ENCODE data around the gene NRIP1. TPM values are rescaled to one million over a fixed set of nuclear protein-coding genes. Genes with fewer than 3 reads are reported as not detected.

The NRIP1 gene
- total and polyA plus RNA-seq, 9 of the 15 experiments (the other 6 are each of a cell fraction or from before 2014, with no cell fraction given) = 4.3 to 42.8 (median 19.6) TPM

DNA sequence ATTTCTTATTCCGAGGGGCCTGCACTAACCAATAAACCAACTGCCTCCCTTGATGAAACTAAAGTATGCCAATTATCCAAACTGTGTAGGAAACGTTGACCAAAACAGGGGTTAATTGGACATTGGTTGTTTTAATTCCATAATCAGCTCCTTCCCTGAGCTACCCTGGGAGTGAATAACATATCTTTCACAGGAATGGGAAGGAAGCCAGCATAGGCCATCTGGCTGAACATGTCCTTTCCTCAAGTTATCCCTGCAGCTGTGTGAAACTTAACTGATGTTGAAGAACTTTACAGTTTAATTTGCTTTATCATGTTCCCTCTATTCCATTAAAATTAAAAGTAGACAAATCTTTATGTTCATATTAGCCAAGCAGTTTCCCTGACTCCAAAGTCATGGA, 75.4 kb downstream of the NRIP1 start:
- no TSS peak for BruUV-seq (replicated peaks)
- CTCF ChIA-PET (ENCODE audit: low intra/inter-chr PET ratio) = no interaction called here
- TF ChIP-seq, protein P1, sequence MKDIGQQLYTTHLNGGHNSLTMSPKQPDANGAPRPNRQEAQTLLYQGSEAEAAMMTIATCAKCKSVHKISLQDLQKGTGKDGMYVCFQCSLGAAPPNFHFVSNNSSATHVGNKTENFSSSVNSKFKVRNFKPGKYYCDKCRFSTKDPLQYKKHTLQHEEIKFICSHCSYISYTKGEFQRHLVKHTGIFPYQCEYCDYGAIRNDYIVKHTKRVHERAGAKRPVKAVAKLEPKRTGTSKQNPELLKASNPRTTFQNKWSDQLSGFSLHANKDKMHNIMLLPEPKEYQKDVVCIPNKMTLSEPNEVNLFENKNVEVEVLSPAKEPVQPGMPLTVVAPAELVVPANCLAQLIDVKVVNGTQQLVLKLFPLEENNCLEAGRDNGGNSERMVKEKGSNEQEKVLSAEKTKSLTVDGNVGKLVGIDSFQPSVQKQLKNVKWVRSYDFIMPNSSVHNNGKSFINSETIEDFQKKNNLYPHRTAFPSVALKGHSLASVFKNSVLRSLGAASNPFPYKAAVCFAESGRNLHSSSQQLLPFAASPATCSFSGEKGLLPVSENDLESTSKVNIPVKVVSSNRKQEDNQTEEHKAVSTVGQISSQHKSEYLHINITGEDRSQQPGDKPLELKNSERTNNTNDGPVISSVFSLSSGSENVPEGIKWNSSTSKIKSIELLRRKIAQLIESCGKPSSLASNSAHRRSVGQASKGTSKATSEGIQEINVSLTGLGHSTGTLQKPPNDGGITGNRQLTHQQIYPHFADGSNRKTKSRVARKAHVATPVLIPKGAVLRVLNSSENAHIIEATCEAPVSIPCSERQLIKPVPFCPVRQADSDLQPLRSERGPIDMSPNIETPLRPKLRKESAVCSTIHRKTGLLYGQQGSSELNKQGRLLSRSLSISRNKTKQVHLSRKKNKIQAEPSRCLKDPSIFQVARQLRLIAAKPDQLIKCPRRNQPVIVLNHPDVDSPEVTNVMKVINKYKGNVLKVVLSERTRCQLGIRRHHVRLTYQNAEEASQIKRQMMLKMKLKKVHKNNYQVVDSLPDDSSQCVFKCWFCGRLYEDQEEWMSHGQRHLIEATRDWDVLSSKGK (CRISPR knock-in tag; IDR thresholded peaks at IDR 0.05) = no peak
- TF ChIP-seq ZNF274 (IDR thresholded peaks at IDR 0.05; ENCODE audit: borderline replicate concordance, low read depth, low read length) = no peak
- TF ChIP-seq E2F5 (CRISPR knock-in tag; IDR thresholded peaks at IDR 0.05) = no peak
- TF ChIP-seq, protein P2, sequence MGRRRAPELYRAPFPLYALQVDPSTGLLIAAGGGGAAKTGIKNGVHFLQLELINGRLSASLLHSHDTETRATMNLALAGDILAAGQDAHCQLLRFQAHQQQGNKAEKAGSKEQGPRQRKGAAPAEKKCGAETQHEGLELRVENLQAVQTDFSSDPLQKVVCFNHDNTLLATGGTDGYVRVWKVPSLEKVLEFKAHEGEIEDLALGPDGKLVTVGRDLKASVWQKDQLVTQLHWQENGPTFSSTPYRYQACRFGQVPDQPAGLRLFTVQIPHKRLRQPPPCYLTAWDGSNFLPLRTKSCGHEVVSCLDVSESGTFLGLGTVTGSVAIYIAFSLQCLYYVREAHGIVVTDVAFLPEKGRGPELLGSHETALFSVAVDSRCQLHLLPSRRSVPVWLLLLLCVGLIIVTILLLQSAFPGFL (CRISPR knock-in tag; IDR thresholded peaks at IDR 0.05) = no peak
- no peak for TF ChIP-seq ZNF586 (CRISPR knock-in tag; conservative IDR thresholded peaks at IDR 0.05)
- TF ChIP-seq ZNF561 (CRISPR knock-in tag; conservative IDR thresholded peaks at IDR 0.05) = no peak
- no peak for TF ChIP-seq EP400 (IDR thresholded peaks at IDR 0.05)
- no peak for TF ChIP-seq PTBP1 (IDR thresholded peaks at IDR 0.05; ENCODE audit: low read depth, low read length)
- TF ChIP-seq, protein P3, sequence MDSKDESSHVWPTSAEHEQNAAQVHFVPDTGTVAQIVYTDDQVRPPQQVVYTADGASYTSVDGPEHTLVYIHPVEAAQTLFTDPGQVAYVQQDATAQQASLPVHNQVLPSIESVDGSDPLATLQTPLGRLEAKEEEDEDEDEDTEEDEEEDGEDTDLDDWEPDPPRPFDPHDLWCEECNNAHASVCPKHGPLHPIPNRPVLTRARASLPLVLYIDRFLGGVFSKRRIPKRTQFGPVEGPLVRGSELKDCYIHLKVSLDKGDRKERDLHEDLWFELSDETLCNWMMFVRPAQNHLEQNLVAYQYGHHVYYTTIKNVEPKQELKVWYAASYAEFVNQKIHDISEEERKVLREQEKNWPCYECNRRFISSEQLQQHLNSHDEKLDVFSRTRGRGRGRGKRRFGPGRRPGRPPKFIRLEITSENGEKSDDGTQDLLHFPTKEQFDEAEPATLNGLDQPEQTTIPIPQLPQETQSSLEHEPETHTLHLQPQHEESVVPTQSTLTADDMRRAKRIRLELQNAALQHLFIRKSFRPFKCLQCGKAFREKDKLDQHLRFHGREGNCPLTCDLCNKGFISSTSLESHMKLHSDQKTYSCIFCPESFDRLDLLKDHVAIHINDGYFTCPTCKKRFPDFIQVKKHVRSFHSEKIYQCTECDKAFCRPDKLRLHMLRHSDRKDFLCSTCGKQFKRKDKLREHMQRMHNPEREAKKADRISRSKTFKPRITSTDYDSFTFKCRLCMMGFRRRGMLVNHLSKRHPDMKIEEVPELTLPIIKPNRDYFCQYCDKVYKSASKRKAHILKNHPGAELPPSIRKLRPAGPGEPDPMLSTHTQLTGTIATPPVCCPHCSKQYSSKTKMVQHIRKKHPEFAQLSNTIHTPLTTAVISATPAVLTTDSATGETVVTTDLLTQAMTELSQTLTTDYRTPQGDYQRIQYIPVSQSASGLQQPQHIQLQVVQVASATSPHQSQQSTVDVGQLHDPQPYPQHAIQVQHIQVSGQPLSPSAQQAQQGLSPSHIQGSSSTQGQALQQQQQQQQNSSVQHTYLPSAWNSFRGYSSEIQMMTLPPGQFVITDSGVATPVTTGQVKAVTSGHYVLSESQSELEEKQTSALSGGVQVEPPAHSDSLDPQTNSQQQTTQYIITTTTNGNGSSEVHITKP (IDR thresholded peaks at IDR 0.05; ENCODE audit: partially characterized antibody) = no peak
- no peak for TF ChIP-seq ZBTB7A (IDR thresholded peaks at IDR 0.05; ENCODE audit: borderline replicate concordance, control insufficient read depth, low read depth, low read length)
- TF ChIP-seq RB1 (IDR thresholded peaks at IDR 0.05; ENCODE audit: low read depth) = no peak
- TF ChIP-seq HDAC8 (tag; IDR thresholded peaks at IDR 0.05) = no peak
- no peak for TF ChIP-seq BRD9 (IDR thresholded peaks at IDR 0.05; ENCODE audit: low read depth, partially characterized antibody)
- no peak for TF ChIP-seq GABPA (tag; conservative IDR thresholded peaks at IDR 0.05; ENCODE audit: low read depth)

More for the DNA sequence above, 75.4 kb downstream of the NRIP1 start:
- H3K4me3 ChIP-seq = no peak overlapping the region
- no peaks in the 10 kb centered on the region for H3K9me1 ChIP-seq (ENCODE audit: control insufficient read depth, insufficient read depth, low read length)
- ATAC-seq = no peak
- H2AFZ ChIP-seq (ENCODE audit: low read depth, low read length) = no peak overlapping the region
- FAIRE-seq = no peak
- no peak overlapping the region for H3K4me2 ChIP-seq (ENCODE audit: insufficient read depth, low read length)
- POLR2A ChIA-PET = interaction anchor here (0.7 kb wide), 1 partner anchor 682 kb away, joined by 3 read pairs; no protein-coding TSS in a partner anchor
- 79% methylated on average over 2 of the region's 2 CpGs for WGBS (ENCODE audit: insufficient coverage, low coverage, missing lambda C conversion rate)
- no peak overlapping the region for H3K27ac ChIP-seq (ENCODE audit: extremely low read depth, low read depth, low read length)
- no peaks in the 10 kb centered on the region for H3K27me3 ChIP-seq (ENCODE audit: control insufficient read depth in 2 of 2, insufficient read depth in 2 of 2, low read length in 2 of 2)
- intact Hi-C loops (cut with micrococcal nuclease) (no loop called here), in situ Hi-C loops (cut with MboI) (no loop called here)
- H3K9ac ChIP-seq (ENCODE audit: insufficient read depth in 1 of 2, low read depth in 2 of 2, low read length in 2 of 2) = no peak overlapping the region
- no peak for DNase-seq (ENCODE audit: extremely low read depth in 1 of 4, low spot score in 3 of 4)
- no peaks in the 10 kb centered on the region for H3K9me3 ChIP-seq (replicated peaks; ENCODE audit: control insufficient read depth, insufficient read depth, low read depth, low read length)
- H3K36me3 ChIP-seq (ENCODE audit: control insufficient read depth, insufficient read depth, low read length) = peaks cover 33% of the 10 kb centered on the region
- H4K20me1 ChIP-seq (replicated peaks; ENCODE audit: control insufficient read depth, insufficient read depth, low read length) = no peaks in the 10 kb centered on the region
- no peaks in the 10 kb centered on the region for H3K4me1 ChIP-seq (replicated peaks in 1 of 2; ENCODE audit: control insufficient read depth in 2 of 2, insufficient read depth in 2 of 2, low read length in 2 of 2)
- peaks cover 45% of the 10 kb centered on the region for H3K79me2 ChIP-seq (ENCODE audit: control insufficient read depth, insufficient read depth, low read length)

Measured in K562 (cell line).